Measurements from ENCODE around the gene XCL2.

Gene XCL2

GRCh38 chr1:168572633-168573032 is 28.8 kb upstream of the XCL2 start:
- Histone ChIP-seq H3K27ac (no peak overlapping the region), H3K36me3 (no peaks in the 10 kb centered on the region), H3K4me3 (ENCODE audit: low read depth in 1 of 2, low read length in 1 of 2) (no peak overlapping the region), H3K27me3 (no peaks in the 10 kb centered on the region), H3K9me3 (no peaks in the 10 kb centered on the region), H3K4me1 (ENCODE audit: control insufficient read depth in 1 of 2, insufficient read depth in 1 of 2, low read depth in 1 of 2, low read length in 1 of 2) (no peaks in the 10 kb centered on the region)
- TF ChIP-seq CTCF (IDR thresholded peaks at IDR 0.05) = no peak

GRCh38 chr1:168570652-168571051 is 26.9 kb upstream of the XCL2 start:
- H3K36me3 ChIP-seq = no peaks in the 10 kb centered on the region
- no peaks in the 10 kb centered on the region for H3K9me3 ChIP-seq
- TF ChIP-seq CTCF (IDR thresholded peaks at IDR 0.05) = no peak
- H3K27me3 ChIP-seq = peaks cover 11% of the 10 kb centered on the region
- no peaks in the 10 kb centered on the region for H3K4me1 ChIP-seq (ENCODE audit: control insufficient read depth in 1 of 2, insufficient read depth in 1 of 2, low read depth in 1 of 2, low read length in 1 of 2)
- H3K4me3 ChIP-seq (ENCODE audit: low read depth in 1 of 2, low read length in 1 of 2) = no peak overlapping the region
- H3K27ac ChIP-seq = no peak overlapping the region

GRCh38 chr1:168568346-168568745 is 24.5 kb upstream of the XCL2 start:
- no peak for TF ChIP-seq CTCF (IDR thresholded peaks at IDR 0.05)
- H3K36me3 ChIP-seq = no peaks in the 10 kb centered on the region

GRCh38 chr1:168567568-168567967 is 23.8 kb upstream of the XCL2 start:
- H3K9me3 ChIP-seq = no peaks in the 10 kb centered on the region
- H3K4me1 ChIP-seq (ENCODE audit: control insufficient read depth in 1 of 2, insufficient read depth in 1 of 2, low read depth in 1 of 2, low read length in 1 of 2) = no peaks in the 10 kb centered on the region
- no peaks in the 10 kb centered on the region for H3K36me3 ChIP-seq
- peaks cover 20% of the 10 kb centered on the region for H3K27me3 ChIP-seq
- no peak overlapping the region for H3K4me3 ChIP-seq (ENCODE audit: low read depth in 1 of 2, low read length in 1 of 2)
- no peak overlapping the region for H3K27ac ChIP-seq
- no peak for TF ChIP-seq CTCF (IDR thresholded peaks at IDR 0.05)

More at GRCh38 chr1:168568346-168568745, 24.5 kb upstream of the XCL2 start:
- Histone ChIP-seq H3K27me3 (peaks cover 20% of the 10 kb centered on the region), H3K9me3 (no peaks in the 10 kb centered on the region), H3K4me3 (ENCODE audit: low read depth in 1 of 2, low read length in 1 of 2) (no peak overlapping the region), H3K27ac (no peak overlapping the region), H3K4me1 (ENCODE audit: control insufficient read depth in 1 of 2, insufficient read depth in 1 of 2, low read depth in 1 of 2, low read length in 1 of 2) (no peaks in the 10 kb centered on the region)

DNA sequence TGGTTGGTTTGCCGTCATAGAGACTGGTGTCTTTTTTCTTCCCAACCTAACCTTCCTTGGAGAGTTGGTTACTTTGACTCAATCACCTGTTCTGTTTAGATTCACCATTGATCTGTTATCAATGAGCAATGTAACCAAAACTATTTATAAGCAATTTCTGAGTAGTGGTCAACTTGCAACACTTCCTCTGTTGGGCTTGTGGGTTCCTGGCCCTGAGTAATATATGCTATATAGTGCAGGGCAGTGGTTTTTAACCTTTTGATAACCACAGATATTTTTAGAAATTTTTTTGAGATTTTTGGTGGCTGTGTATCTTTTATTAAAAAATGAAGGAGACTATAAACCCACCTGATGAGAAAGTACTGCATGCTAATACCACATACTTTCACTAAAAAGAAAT is 23.2 kb upstream of the XCL2 start:
- TF ChIP-seq CTCF (IDR thresholded peaks at IDR 0.05) = no peak
- Histone ChIP-seq H3K4me1 (ENCODE audit: control insufficient read depth in 1 of 2, insufficient read depth in 1 of 2, low read depth in 1 of 2, low read length in 1 of 2) (no peaks in the 10 kb centered on the region), H3K4me3 (ENCODE audit: low read depth in 1 of 2, low read length in 1 of 2) (no peak overlapping the region), H3K36me3 (no peaks in the 10 kb centered on the region), H3K27ac (no peak overlapping the region), H3K27me3 (peaks cover 20% of the 10 kb centered on the region), H3K9me3 (no peaks in the 10 kb centered on the region)

DNA sequence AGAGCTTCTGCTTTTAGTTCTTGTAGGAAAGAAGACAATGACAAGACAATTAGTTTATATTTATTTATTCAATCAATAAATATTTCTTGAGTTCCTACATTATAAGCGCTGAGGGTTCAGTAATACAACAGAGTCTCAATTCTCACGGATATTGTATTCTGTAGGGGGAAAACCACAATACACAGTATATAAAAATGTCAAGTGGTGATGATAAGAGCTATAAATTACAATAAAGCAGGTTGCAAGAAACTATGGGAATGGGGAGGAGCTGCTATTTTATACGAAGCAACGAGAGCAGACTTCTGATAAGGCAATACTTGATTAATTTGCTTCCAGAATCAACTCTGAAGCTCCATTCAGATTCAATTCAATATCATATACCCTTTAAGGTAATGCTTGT is 22.0 kb upstream of the XCL2 start:
- no peak overlapping the region for H3K27ac ChIP-seq
- H3K4me1 ChIP-seq (ENCODE audit: control insufficient read depth in 1 of 2, insufficient read depth in 1 of 2, low read depth in 1 of 2, low read length in 1 of 2) = no peaks in the 10 kb centered on the region
- no peaks in the 10 kb centered on the region for H3K36me3 ChIP-seq
- H3K27me3 ChIP-seq = peaks cover 20% of the 10 kb centered on the region
- H3K9me3 ChIP-seq = no peaks in the 10 kb centered on the region
- no peak overlapping the region for H3K4me3 ChIP-seq (ENCODE audit: low read depth in 1 of 2, low read length in 1 of 2)
- TF ChIP-seq CTCF (IDR thresholded peaks at IDR 0.05) = no peak
